Body of pancreas (tissue), 4 donors: ENCODE results near the gene PPARA. TPM values are rescaled to one million over a fixed set of nuclear protein-coding genes. Genes with fewer than 3 reads are reported as not detected.

Source experiments
- ATAC-seq: fragments of 150-250 bp; one replicate; pipeline ENCODE4 v1.9.1; 2016
- DNase-seq, 4 donors: peaks; one replicate each; pipeline ENCODE4 v3.0.0-alpha.2; 2019
- H3K27ac ChIP-seq, 4 donors: fragments of 200-600 bp; sonication (generic); 1 replicate in 3 of 4; 2 replicates in 1 of 4; pipeline versions ENCODE4 v1.5.1 to v1.6.1; 2016 to 2019; ENCODE audit warnings: mild to moderate bottlenecking in 1 of 4, mixed read lengths in 1 of 4, moderate library complexity in 1 of 4
- H3K27me3 ChIP-seq, 2 donors: fragments of 200-600 bp; sonication (generic); one replicate each; pipeline ENCODE4 v1.6.0; 2016; ENCODE audit warnings: mild to moderate bottlenecking in 1 of 2
- H3K36me3 ChIP-seq, 2 donors: fragments of 200-600 bp; sonication (generic); replicated peaks in 1 of 2; 2 replicates each; pipeline ENCODE4 v1.5.1; 2016; ENCODE audit warnings: low read depth in 2 of 2; ENCODE audit not compliant: insufficient read depth in 1 of 2
- H3K4me1 ChIP-seq: fragments of 200-600 bp; sonication (generic); one replicate; pipeline ENCODE4 v1.6.0; 2016
- H3K4me3 ChIP-seq, 2 donors: fragments of 200-600 bp; sonication (generic); 1 replicate in 1 of 2; 2 replicates in 1 of 2; pipeline ENCODE4 v1.5.1; 2016 to 2019
- H3K9me3 ChIP-seq, 3 donors: fragments of 200-600 bp; sonication (generic); 1 replicate in 2 of 3; 2 replicates in 1 of 3; pipeline ENCODE4 v1.5.1; 2016
- CTCF ChIP-seq, 7 experiments: fragments of 450-650 bp in 4 of 7; fragments of 200-600 bp in 3 of 7; sonication (generic) in 3 of 7; IDR thresholded peaks; one replicate each; pipeline ENCODE4 v1.5.1; 2016 to 2019; ENCODE audit warnings: antibody characterized with exemption in 7 of 7
- POLR2A ChIP-seq, 3 donors: fragments of 450-650 bp; IDR thresholded peaks; one replicate each; pipeline ENCODE4 v1.6.1; 2016; ENCODE audit warnings: antibody characterized with exemption in 3 of 3, mild to moderate bottlenecking in 2 of 3
- WGBS, 2 donors: methylation state at CpG; one replicate each; pipeline ENCODE4 v1.1.5; 2017; 5-methylcytosine and 5-hydroxymethylcytosine counted together
- intact Hi-C: fragments of 100-400 bp; cut with DNase I; formaldehyde crosslinking; loops from one replicate; pipeline ENCODE4 v1.15.1; 2023
- total RNA-seq, 2 donors: library from RNA; depleted of rRNA; stranded (reverse); fragments of >200 nt; gene quantifications; one replicate each; pipeline ENCODE4 v1.1.0, GENCODE V29; 2016

The PPARA gene
- total RNA-seq, 2 donors from 2014 or later = 15.8 to 19.8 TPM

GRCh38 chr22:46172522-46173110, 22.3 kb downstream of the PPARA start:
- no peaks in the 10 kb centered on the region for H3K9me3 ChIP-seq
- no peak overlapping the region for H3K4me3 ChIP-seq
- intact Hi-C loops = no loop called here
- peak; percentile 72 for ATAC-seq
- H3K36me3 ChIP-seq = no peaks in the 10 kb centered on the region
- H3K27ac ChIP-seq = peak overlapping the region in 1 of 4 donors; percentile 13
- H3K27me3 ChIP-seq = no peaks in the 10 kb centered on the region
- WGBS, 2 donors = 53 to 56% methylated on average over 11 of the region's 11 CpGs
- peaks cover 32% of the 10 kb centered on the region for H3K4me1 ChIP-seq
- DNase-seq = peak in 2 of 4 donors; percentile 36 to 54
- TF ChIP-seq POLR2A (IDR thresholded peaks at IDR 0.05) (no peak), CTCF (IDR thresholded peaks at IDR 0.05) (no peak)

GRCh38 chr22:46173152-46173551, 22.8 kb downstream of the PPARA start:
- no peak for TF ChIP-seq CTCF (IDR thresholded peaks at IDR 0.05)
- no peak for TF ChIP-seq POLR2A (IDR thresholded peaks at IDR 0.05)
- peaks cover 29% of the 10 kb centered on the region for H3K4me1 ChIP-seq
- DNase-seq (no peak), ATAC-seq (no peak)
- no peak overlapping the region for H3K4me3 ChIP-seq
- no peak overlapping the region for H3K27ac ChIP-seq
- 57 to 59% methylated on average over 3 of the region's 3 CpGs for WGBS, 2 donors
- no peaks in the 10 kb centered on the region for H3K27me3 ChIP-seq
- H3K36me3 ChIP-seq = no peaks in the 10 kb centered on the region
- intact Hi-C loops = no loop called here
- no peaks in the 10 kb centered on the region for H3K9me3 ChIP-seq

- 96 to 97% methylated on average over 5 of the region's 5 CpGs for WGBS, 2 donors
- TF ChIP-seq POLR2A (IDR thresholded peaks at IDR 0.05) = no peak
- no peak for TF ChIP-seq CTCF (IDR thresholded peaks at IDR 0.05)
- Histone ChIP-seq H3K4me3 (no peak overlapping the region), H3K36me3 (no peaks in the 10 kb centered on the region), H3K27ac (no peak overlapping the region), H3K9me3 (peaks cover 0 to 9% (median 0%) of the 10 kb centered on the region in 3 donors), H3K27me3 (no peaks in the 10 kb centered on the region), H3K4me1 (peaks cover 27% of the 10 kb centered on the region)
- ATAC-seq (no peak), DNase-seq (no peak)
- intact Hi-C loops = no loop called here
Observed at GRCh38 chr22:46175631-46176030, 25.3 kb downstream of the PPARA start.

- ATAC-seq (no peak), DNase-seq (no peak)
- Histone ChIP-seq H3K36me3 (no peaks in the 10 kb centered on the region), H3K27me3 (no peaks in the 10 kb centered on the region), H3K27ac (no peak overlapping the region), H3K9me3 (peaks cover 0 to 14% (median 0%) of the 10 kb centered on the region in 3 donors), H3K4me3 (no peak overlapping the region), H3K4me1 (peaks cover 18% of the 10 kb centered on the region)
- TF ChIP-seq CTCF (IDR thresholded peaks at IDR 0.05) = no peak
- intact Hi-C loops = no loop called here
- 88 to 96% methylated on average over 9 of the region's 9 CpGs for WGBS, 2 donors
Observed at GRCh38 chr22:46176508-46177003, 26.2 kb downstream of the PPARA start.
